NCI-H187 (cell line): Measurements from ENCODE around the gene RXYLT1.
A peak's percentile ranks its signal among the peaks of the same experiment; 100 is the strongest.

ENCODE experiments used
- DNase-seq, 2 experiments: peaks; one replicate each; lab custom pipeline; 2025; lab: John Stamatoyannopoulos, UW

The RXYLT1 gene

GRCh38 chr12:63843721-63844390 is 64.1 kb downstream of the RXYLT1 start:
- peak; percentile 79 to 93 for DNase-seq

GRCh38 chr12:63844391-63845341 is 65.0 kb downstream of the RXYLT1 start, which contains the start of gene SRGAP1:
Gene SRGAP1, plus strand, starts transcription at chr12:63844700. Its CDS starts 117 bp downstream, at chr12:63844817.
- peak; percentile 33 to 37 for DNase-seq

- DNase-seq = no peak
Observed at GRCh38 chr12:63845726-63846125, 66.0 kb downstream of the RXYLT1 start.

- no peak for DNase-seq
Observed at GRCh38 chr12:63846238-63846967, 66.7 kb downstream of the RXYLT1 start.

- DNase-seq = no peak
Observed at GRCh38 chr12:63848450-63848849, 68.7 kb downstream of the RXYLT1 start.

GRCh38 chr12:63849106-63849620 is 69.5 kb downstream of the RXYLT1 start:
- no peak for DNase-seq

- DNase-seq = no peak
Observed at GRCh38 chr12:63849641-63850040, 69.9 kb downstream of the RXYLT1 start.

GRCh38 chr12:63853978-63854377 is 74.3 kb downstream of the RXYLT1 start:
- DNase-seq = no peak

- no peak for DNase-seq
Observed at GRCh38 chr12:63855299-63855698, 75.6 kb downstream of the RXYLT1 start.

- no peak for DNase-seq
Observed at GRCh38 chr12:63857771-63858670, 78.3 kb downstream of the RXYLT1 start.
